ENCODE results near the gene NAA80. TPM values are rescaled to one million over a fixed set of nuclear protein-coding genes. Genes with fewer than 3 reads are reported as not detected.

The NAA80 gene
- total RNA-seq, 1 experiment from 2014 or later: 8.7 TPM

DNA sequence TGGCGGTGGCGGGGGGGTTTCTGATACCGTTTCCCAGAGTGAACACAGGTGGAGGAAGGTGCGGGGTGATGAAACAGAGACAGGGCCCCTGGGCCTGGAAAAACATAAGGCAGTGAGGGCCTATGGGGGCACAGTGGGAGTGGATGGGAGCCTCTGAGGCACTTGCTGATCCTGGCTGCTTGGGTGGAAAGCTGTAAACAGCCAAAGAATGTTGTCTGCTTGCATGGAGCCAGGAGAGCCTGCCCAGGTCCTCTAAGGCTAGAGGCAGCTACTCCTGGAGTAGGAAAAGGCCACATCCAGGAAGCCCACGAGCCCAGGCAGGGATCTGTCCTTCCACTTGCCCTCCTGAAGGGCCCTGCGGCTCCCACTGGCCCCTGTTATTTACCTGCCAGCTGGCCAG lies 33.2 kb downstream of the NAA80 start:
- no peak overlapping the region for H3K4me3 ChIP-seq (ENCODE audit: low read length)
- H3K4me2 ChIP-seq (ENCODE audit: low read length): no peak overlapping the region
- H3K9me3 ChIP-seq (ENCODE audit: low read length): no peaks in the 10 kb centered on the region
- H3K4me1 ChIP-seq (ENCODE audit: insufficient read depth, low read length): peaks cover 54% of the 10 kb centered on the region
- H2AFZ ChIP-seq (ENCODE audit: low read length): no peak overlapping the region
- no peaks in the 10 kb centered on the region for H3K9me2 ChIP-seq (replicated peaks; ENCODE audit: low read length)
- 0 out of 2 replicates have a peak, but pooled peaks cover 3% of the 10 kb centered on the region for H3K79me2 ChIP-seq (ENCODE audit: low read length)
- ATAC-seq: no peak
- TF ChIP-seq, protein P1, sequence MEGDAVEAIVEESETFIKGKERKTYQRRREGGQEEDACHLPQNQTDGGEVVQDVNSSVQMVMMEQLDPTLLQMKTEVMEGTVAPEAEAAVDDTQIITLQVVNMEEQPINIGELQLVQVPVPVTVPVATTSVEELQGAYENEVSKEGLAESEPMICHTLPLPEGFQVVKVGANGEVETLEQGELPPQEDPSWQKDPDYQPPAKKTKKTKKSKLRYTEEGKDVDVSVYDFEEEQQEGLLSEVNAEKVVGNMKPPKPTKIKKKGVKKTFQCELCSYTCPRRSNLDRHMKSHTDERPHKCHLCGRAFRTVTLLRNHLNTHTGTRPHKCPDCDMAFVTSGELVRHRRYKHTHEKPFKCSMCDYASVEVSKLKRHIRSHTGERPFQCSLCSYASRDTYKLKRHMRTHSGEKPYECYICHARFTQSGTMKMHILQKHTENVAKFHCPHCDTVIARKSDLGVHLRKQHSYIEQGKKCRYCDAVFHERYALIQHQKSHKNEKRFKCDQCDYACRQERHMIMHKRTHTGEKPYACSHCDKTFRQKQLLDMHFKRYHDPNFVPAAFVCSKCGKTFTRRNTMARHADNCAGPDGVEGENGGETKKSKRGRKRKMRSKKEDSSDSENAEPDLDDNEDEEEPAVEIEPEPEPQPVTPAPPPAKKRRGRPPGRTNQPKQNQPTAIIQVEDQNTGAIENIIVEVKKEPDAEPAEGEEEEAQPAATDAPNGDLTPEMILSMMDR (conservative IDR thresholded peaks at IDR 0.05; ENCODE audit: low read depth, low read length): no peak
- TF ChIP-seq EZH2 (IDR thresholded peaks at IDR 0.05; ENCODE audit: low read length, unreplicated experiment): no peak
- TF ChIP-seq EZH2phosphoT487 (IDR thresholded peaks at IDR 0.05; ENCODE audit: borderline replicate concordance, low read length): no peak
- CTCF ChIA-PET: no interaction called here
- H3K27ac ChIP-seq (ENCODE audit: low read length): peak overlapping the region; percentile 52; the same call in 1 of the 2 replicates
- no peaks in the 10 kb centered on the region for H3K36me3 ChIP-seq (ENCODE audit: low read depth, low read length)
- H3K27me3 ChIP-seq (ENCODE audit: low read length): no peaks in the 10 kb centered on the region
- no peak overlapping the region for H3K9ac ChIP-seq (ENCODE audit: low read length)
- no peaks in the 10 kb centered on the region for H3F3A ChIP-seq (ENCODE audit: low read length, unreplicated experiment)
- POLR2A ChIA-PET (ENCODE audit: unreplicated experiment): no interaction called here
- no peaks in the 10 kb centered on the region for H4K20me1 ChIP-seq (ENCODE audit: low read length)
- no peak for DNase-seq
- BruUV-seq (replicated peaks): no TSS peak
- intact Hi-C loops (cut with micrococcal nuclease): no loop called here

DNA sequence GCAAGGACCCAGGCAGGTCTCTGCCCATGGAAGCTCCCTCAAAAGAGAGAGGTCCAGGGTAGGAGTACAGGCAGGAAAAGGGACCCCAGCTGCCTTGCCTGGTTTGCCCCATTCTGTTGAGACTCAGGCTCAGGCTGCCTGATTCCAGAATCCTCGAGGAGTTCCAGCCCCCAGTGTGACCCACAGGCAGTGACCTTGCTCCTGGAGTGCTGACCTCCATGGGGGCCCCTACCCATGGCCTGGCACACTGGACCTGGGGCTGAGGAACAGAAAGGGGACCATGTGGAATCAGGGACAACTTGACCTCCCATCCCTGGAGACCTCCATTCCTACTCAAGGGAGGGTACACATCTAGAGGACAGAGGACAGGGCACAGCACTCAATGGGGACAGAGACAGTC lies 33.6 kb downstream of the NAA80 start:
- 0 out of 2 replicates have a peak, but pooled peaks cover 2% of the 10 kb centered on the region for H3K79me2 ChIP-seq (ENCODE audit: low read length)
- TF ChIP-seq EZH2phosphoT487 (IDR thresholded peaks at IDR 0.05; ENCODE audit: borderline replicate concordance, low read length) (no peak), EZH2 (IDR thresholded peaks at IDR 0.05; ENCODE audit: low read length, unreplicated experiment) (no peak)
- TF ChIP-seq, protein P1 (conservative IDR thresholded peaks at IDR 0.05; ENCODE audit: low read depth, low read length): no peak
- intact Hi-C loops (cut with micrococcal nuclease): no loop called here
- no peak overlapping the region for H3K4me3 ChIP-seq (ENCODE audit: low read length)
- ATAC-seq (no peak), DNase-seq (no peak)
- H3K9ac ChIP-seq (ENCODE audit: low read length): peak overlapping the region; percentile 23; the same call in 1 of the 2 replicates
- BruUV-seq (replicated peaks): no TSS peak
- no peaks in the 10 kb centered on the region for H4K20me1 ChIP-seq (ENCODE audit: low read length)
- H3K4me1 ChIP-seq (ENCODE audit: insufficient read depth, low read length): peaks cover 54% of the 10 kb centered on the region
- no peaks in the 10 kb centered on the region for H3F3A ChIP-seq (ENCODE audit: low read length, unreplicated experiment)
- no peaks in the 10 kb centered on the region for H3K9me3 ChIP-seq (ENCODE audit: low read length)
- no peaks in the 10 kb centered on the region for H3K27me3 ChIP-seq (ENCODE audit: low read length)
- no peak overlapping the region for H2AFZ ChIP-seq (ENCODE audit: low read length)
- no peak overlapping the region for H3K4me2 ChIP-seq (ENCODE audit: low read length)
- H3K36me3 ChIP-seq (ENCODE audit: low read depth, low read length): no peaks in the 10 kb centered on the region
- ChIA-PET CTCF (no interaction called here), POLR2A (ENCODE audit: unreplicated experiment) (no interaction called here)
- no peaks in the 10 kb centered on the region for H3K9me2 ChIP-seq (replicated peaks; ENCODE audit: low read length)
- H3K27ac ChIP-seq (ENCODE audit: low read length): peak overlapping the region; percentile 52

DNA sequence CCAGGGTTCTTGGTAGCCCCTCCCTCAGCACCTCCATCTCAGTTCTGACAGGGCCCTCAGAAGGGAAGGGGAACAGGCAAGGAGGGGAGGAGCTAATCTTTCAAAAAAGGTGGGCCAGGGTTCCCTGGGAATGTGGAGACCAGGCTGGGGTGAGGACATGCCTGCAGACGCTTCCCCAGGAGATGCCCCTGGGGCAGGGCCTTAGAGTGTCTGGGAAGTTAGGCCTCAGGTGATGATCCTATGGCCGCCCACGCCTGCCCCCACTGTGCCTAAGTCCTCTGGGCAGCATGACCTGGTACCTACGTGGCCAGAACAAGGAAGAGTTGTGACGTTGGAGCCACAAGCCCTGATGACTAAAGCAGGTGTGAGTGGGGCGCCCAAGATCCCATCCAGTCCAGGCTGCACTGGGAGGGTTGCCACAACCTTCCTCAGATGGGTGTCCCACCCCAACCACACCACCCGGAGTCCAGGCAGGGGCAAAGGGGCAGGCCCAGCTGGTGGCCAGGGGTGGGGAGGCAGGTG lies 34.2 kb downstream of the NAA80 start:
- Histone ChIP-seq H3K27me3 (ENCODE audit: low read length) (no peaks in the 10 kb centered on the region), H4K20me1 (ENCODE audit: low read length) (no peaks in the 10 kb centered on the region), H3K4me2 (ENCODE audit: low read length) (0 out of 2 replicates have a peak overlapping the region, but pooled peaks have one; percentile 15), H3K4me3 (ENCODE audit: low read length) (no peak overlapping the region), H3K79me2 (ENCODE audit: low read length) (no peaks in the 10 kb centered on the region), H3K4me1 (ENCODE audit: insufficient read depth, low read length) (peaks cover 51% of the 10 kb centered on the region), H3K9ac (ENCODE audit: low read length) (peak overlapping the region; percentile 23; the same call in 1 of the 2 replicates), H3F3A (ENCODE audit: low read length, unreplicated experiment) (no peaks in the 10 kb centered on the region), H3K9me3 (ENCODE audit: low read length) (no peaks in the 10 kb centered on the region), H3K27ac (ENCODE audit: low read length) (peak overlapping the region; percentile 52), H3K9me2 (replicated peaks; ENCODE audit: low read length) (no peaks in the 10 kb centered on the region), H3K36me3 (ENCODE audit: low read depth, low read length) (no peaks in the 10 kb centered on the region), H2AFZ (ENCODE audit: low read length) (no peak overlapping the region)
- ATAC-seq (no peak), DNase-seq (peak; percentile 34)
- ChIA-PET POLR2A (ENCODE audit: unreplicated experiment) (interaction anchor here (0.6 kb wide), 1 partner anchor 31 kb away, joined by 9 read pairs; no protein-coding TSS in a partner anchor), CTCF (interaction anchor here (0.6 to 1.1 kb wide), 3 partner anchors 29 to 70 kb away, joined by 3 to 8 read pairs (median 6); partner anchors contain the start of gene GNAI2)
- TF ChIP-seq EZH2 (IDR thresholded peaks at IDR 0.05; ENCODE audit: low read length, unreplicated experiment) (no peak), EZH2phosphoT487 (IDR thresholded peaks at IDR 0.05; ENCODE audit: borderline replicate concordance, low read length) (no peak)
- TF ChIP-seq, protein P1 (conservative IDR thresholded peaks at IDR 0.05; ENCODE audit: low read depth, low read length): no peak
- BruUV-seq (replicated peaks): no TSS peak
- intact Hi-C loops (cut with micrococcal nuclease): no loop called here

All from PC-3 (cell line).